Spleen (tissue), 11 donors: Measurements from ENCODE around the gene ZBTB7B. TPM values are rescaled to one million over a fixed set of nuclear protein-coding genes. Genes with fewer than 3 reads are reported as not detected.

ENCODE experiments used
- DNase-seq: peaks from one replicate; pipeline ENCODE4 v3.0.0-alpha.2; 2020
- H3K27ac ChIP-seq, 8 donors: fragments of 200-600 bp; sonication (generic) in 7 of 8; 1 replicate in 4 of 8; 2 replicates in 4 of 8; pipeline versions ENCODE4 v1.5.0 to v1.8.0; 2016 to 2021; ENCODE audit warnings: inconsistent platforms in 4 of 8, mild to moderate bottlenecking in 4 of 8, moderate library complexity in 1 of 8
- H3K27me3 ChIP-seq, 7 donors: fragments of 200-600 bp; sonication (generic) in 6 of 7; replicated peaks in 1 of 7; 1 replicate in 4 of 7; 2 replicates in 3 of 7; pipeline versions ENCODE4 v1.5.0 to v1.8.0; 2016 to 2021; ENCODE audit warnings: inconsistent platforms in 3 of 7, mild to moderate bottlenecking in 1 of 7
- H3K36me3 ChIP-seq, 6 donors: fragments of 200-600 bp; sonication (generic) in 5 of 6; 1 replicate in 4 of 6; 2 replicates in 2 of 6; pipeline versions ENCODE4 v1.5.0 to v1.8.0; 2016 to 2021; ENCODE audit warnings: inconsistent platforms in 2 of 6
- H3K4me1 ChIP-seq, 6 donors: fragments of 200-600 bp; sonication (generic) in 5 of 6; 1 replicate in 3 of 6; 2 replicates in 3 of 6; pipeline versions ENCODE4 v1.5.0 to v1.8.0; 2016 to 2021; ENCODE audit warnings: inconsistent platforms in 3 of 6
- H3K4me3 ChIP-seq, 8 donors: fragments of 200-600 bp; sonication (generic) in 7 of 8; 1 replicate in 4 of 8; 2 replicates in 4 of 8; pipeline versions ENCODE4 v1.5.0 to v1.8.0; 2016 to 2021; ENCODE audit warnings: inconsistent platforms in 4 of 8, mild to moderate bottlenecking in 4 of 8, moderate library complexity in 2 of 8
- H3K9me3 ChIP-seq, 8 donors: fragments of 200-600 bp; sonication (generic) in 7 of 8; 1 replicate in 4 of 8; 2 replicates in 4 of 8; pipeline versions ENCODE4 v1.5.0 to v1.8.0; 2016 to 2021; ENCODE audit warnings: inconsistent platforms in 4 of 8
- POLR2A ChIP-seq, 3 donors: fragments of 450-650 bp; IDR thresholded peaks; one replicate each; pipeline ENCODE4 v1.5.1; 2017; ENCODE audit warnings: antibody characterized with exemption in 3 of 3, mild to moderate bottlenecking in 1 of 3
- POLR2AphosphoS5 ChIP-seq, 3 donors: sonication (generic); formaldehyde crosslinking; IDR thresholded peaks; one replicate each; pipeline ENCODE4 v1.5.1; 2017; ENCODE audit warnings: antibody characterized with exemption in 3 of 3
- WGBS, 5 donors: extraction: QIAGEN DNeasy Blood & Tissue Kit in 3 of 5; methylation state at CpG; one replicate each; pipeline versions ENCODE4 v1.1.5 to v1.1.7; 2013 to 2018; 5-methylcytosine and 5-hydroxymethylcytosine counted together
- intact Hi-C: fragments of 100-400 bp; cut with DNase I; formaldehyde crosslinking; loops from one replicate; pipeline ENCODE4 v1.15.0; 2023; ENCODE audit warnings: low total_unique reads
- polyA plus RNA-seq, 3 donors: library from polyadenylated mRNA; stranded (reverse); fragments of 200-250 nt; gene quantifications; one replicate each; pipeline ENCODE4 v1.2.1, GENCODE V29; 2013
- total RNA-seq, 7 donors: library from RNA; depleted of rRNA in 3 of 7; stranded (reverse); fragments of >200 nt in 3 of 7; fragmentation: NEBNext Ultra II Directional in 4 of 7; extraction: Animal tissue kit (Norgen Biotek cat#: 25700) in 4 of 7; gene quantifications; one replicate each; pipeline versions ENCODE4 v1.1.0 to v1.2.1, GENCODE V29; 2016 to 2021
- TF ChIP-seq, protein P1 (sequence below), 11 experiments: fragments of 200-600 bp in 7 of 11; fragments of 450-650 bp in 4 of 11; sonication (generic) in 4 of 11; IDR thresholded peaks in 8 of 11; conservative IDR thresholded peaks in 3 of 11; 1 replicate in 7 of 11; 2 replicates in 4 of 11; pipeline versions ENCODE4 v1.4.0 to v1.8.0; 2016 to 2021; ENCODE audit warnings: antibody characterized with exemption in 11 of 11, inconsistent platforms in 4 of 11, mild to moderate bottlenecking in 1 of 11
- donor health status: healthy with polysubstance abuse.
- donor health status: DM: no; HTN: no; CAD: no; lungs with moderate emphysema.
- donor health status: DM: no; HTN: no; CAD: no.
- donor health status: Bipolar disorder and iron deficiency.
- donor health status: healthy.
- donor health status: DM: no; HTN: no; CAD: no.
- donor health status: DM: yes; HTN: yes; CAD: no.

Gene ZBTB7B
- total and polyA plus RNA-seq, 10 donors, result 11.1 to 88.9 (median 57.5) TPM

DNA sequence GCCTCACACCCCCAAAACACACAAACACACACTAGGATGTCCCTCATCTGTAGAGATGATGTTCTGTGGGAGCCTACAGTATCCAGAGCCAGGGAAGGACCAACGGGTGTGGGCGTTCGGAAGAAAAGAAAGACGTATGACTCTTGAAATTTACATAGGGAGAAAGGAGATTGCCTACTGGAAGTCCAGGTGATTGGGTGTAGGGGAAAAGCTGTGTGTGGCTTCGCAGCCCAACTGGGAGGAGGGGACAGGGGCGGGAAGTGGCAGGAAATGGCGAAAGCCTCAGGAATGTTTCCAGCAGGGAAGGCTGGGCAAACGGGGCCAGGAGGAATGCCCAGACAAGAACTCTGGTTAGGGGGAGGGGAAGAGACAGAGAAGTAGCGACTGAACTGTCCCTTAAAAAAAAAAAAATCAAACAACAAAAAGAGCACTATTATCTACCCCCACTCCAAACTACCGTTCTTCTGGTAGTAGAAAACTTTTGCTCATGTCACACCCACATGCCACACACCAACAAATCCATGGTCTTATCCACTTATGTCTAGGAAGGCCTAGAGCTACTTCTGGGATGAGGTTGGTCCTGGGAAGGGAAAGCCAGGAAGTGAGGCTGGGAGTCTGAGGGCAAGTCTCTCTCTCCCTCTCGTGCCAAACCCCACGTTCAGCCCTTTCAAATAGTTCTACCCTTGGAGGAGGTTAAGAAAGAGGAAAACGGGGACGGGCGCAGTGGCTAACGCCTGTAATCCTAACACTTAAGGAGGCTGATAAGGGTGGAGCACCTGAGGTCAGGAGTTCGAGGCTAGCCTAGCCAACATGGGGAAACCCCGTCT, 29.9 kb upstream of the ZBTB7B start:
- peaks cover 0 to 30% (median 12%) of the 10 kb centered on the region in 6 donors for H3K36me3 ChIP-seq
- H3K27me3 ChIP-seq, result no peaks in the 10 kb centered on the region
- DNase-seq, result peak; percentile 79
- peaks cover 35 to 87% (median 68%) of the 10 kb centered on the region in 6 donors for H3K4me1 ChIP-seq
- H3K9me3 ChIP-seq, result no peaks in the 10 kb centered on the region
- peak overlapping the region; percentile 43 to 81 (median 64) for H3K4me3 ChIP-seq
- peak overlapping the region; percentile 88 to 100 (median 98) for H3K27ac ChIP-seq
- intact Hi-C loops, result no loop called here
- 41 to 64% (median 51%) methylated on average over 18 of the region's 18 CpGs for WGBS, 5 donors
- TF ChIP-seq POLR2AphosphoS5 (IDR thresholded peaks at IDR 0.05), result peak in 2 of 3 donors; percentile 64 to 74
- TF ChIP-seq, protein P1, sequence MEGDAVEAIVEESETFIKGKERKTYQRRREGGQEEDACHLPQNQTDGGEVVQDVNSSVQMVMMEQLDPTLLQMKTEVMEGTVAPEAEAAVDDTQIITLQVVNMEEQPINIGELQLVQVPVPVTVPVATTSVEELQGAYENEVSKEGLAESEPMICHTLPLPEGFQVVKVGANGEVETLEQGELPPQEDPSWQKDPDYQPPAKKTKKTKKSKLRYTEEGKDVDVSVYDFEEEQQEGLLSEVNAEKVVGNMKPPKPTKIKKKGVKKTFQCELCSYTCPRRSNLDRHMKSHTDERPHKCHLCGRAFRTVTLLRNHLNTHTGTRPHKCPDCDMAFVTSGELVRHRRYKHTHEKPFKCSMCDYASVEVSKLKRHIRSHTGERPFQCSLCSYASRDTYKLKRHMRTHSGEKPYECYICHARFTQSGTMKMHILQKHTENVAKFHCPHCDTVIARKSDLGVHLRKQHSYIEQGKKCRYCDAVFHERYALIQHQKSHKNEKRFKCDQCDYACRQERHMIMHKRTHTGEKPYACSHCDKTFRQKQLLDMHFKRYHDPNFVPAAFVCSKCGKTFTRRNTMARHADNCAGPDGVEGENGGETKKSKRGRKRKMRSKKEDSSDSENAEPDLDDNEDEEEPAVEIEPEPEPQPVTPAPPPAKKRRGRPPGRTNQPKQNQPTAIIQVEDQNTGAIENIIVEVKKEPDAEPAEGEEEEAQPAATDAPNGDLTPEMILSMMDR (IDR thresholded peaks at IDR 0.05 in 8 of 11, conservative IDR thresholded peaks at IDR 0.05 in 3 of 11), result no peak

DNA sequence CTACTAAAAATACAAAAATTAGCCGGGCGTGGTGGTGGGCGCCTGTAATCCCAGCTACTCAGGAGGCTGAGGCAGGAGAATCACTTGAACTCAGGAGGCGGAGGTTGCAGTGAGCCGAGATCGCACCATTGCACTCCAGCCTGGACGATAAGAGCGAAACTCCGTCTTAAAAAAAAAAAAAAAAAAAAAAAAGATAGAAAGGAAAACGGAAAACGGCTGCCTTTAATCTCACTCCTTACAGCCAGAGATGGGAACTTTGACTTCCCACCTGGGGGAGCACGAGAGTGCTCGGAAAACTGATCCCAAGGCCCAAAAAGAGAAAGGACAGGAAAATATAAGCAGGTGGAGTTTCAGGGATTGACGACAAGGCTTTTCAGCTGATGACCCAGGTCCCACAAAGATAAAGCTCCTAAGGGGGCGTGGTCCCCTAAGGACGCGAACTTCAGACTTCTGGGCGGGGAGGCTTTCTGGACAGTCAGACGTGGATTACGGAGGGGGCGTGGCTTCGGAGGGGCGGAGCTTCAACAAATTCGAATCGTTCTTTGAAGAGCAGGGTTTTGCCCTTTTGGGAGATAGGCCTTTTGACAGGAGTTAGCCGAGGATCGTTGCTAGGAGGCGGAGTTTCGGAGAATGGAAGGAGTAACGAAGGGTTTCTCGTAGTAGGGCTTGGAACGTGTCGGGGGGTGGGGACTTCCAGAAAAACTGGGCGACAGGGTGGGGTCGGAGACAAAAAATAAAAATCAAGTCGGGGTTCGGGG, 29.1 kb upstream of the ZBTB7B start:
- WGBS, 5 donors, result 5 to 7% (median 6%) methylated on average over 37 of the region's 37 CpGs
- peak; percentile 97 for DNase-seq
- Histone ChIP-seq H3K27me3 (no peaks in the 10 kb centered on the region), H3K4me1 (peaks cover 33 to 83% (median 60%) of the 10 kb centered on the region in 6 donors), H3K4me3 (peak overlapping the region; percentile 43 to 81 (median 64)), H3K9me3 (no peaks in the 10 kb centered on the region), H3K36me3 (peaks cover 0 to 27% (median 4%) of the 10 kb centered on the region in 6 donors), H3K27ac (peak overlapping the region; percentile 88 to 100 (median 98))
- intact Hi-C loops, result no loop called here
- TF ChIP-seq POLR2A (IDR thresholded peaks at IDR 0.05) (no peak), POLR2AphosphoS5 (IDR thresholded peaks at IDR 0.05) (peak in 2 of 3 donors; percentile 17 to 78)
- TF ChIP-seq, protein P1 (IDR thresholded peaks at IDR 0.05 in 8 of 11, conservative IDR thresholded peaks at IDR 0.05 in 3 of 11), result peak in 3 of 11 experiments; percentile 11 to 15 (median 14)

DNA sequence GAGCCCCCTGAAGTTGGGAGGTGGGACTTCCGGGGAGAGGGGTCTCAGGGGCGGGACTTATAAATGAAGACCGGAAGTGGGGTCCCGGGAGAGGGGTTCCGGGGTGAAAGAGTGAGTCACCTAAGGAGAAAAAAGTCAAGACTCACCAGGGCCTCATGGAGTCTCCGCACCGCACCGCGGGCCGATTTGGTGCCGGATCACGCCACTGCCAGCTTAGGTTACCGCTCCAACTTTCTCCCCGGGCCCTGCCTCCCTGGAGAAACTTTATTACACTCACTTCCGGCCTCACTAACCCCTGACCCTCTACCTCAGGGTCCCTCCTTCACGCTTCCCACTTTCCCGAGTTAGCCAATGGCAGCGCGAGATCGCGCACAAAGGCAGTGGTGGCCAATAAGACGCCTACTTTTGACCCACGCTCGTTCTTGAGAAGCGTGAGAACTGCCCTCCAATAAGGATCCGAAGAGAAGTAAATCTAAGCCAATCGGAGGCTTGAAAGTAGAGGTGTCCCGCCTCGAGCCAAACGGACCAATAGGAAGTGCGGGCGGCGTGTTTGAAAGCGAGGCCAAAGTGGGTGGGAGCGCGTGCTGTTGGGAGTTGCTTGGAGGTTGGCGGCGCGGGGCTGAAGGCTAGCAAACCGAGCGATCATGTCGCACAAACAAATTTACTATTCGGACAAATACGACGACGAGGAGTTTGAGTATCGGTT, 28.3 kb upstream of the ZBTB7B start, which contains the start of gene CKS1B:
Gene CKS1B, plus strand, starts transcription at position 580 of the 706 bp plus-strand sequence. Its CDS starts 65 bp downstream, at position 645.
- 0 to 1% (median 0%) methylated on average over 47 of the region's 47 CpGs for WGBS, 5 donors
- Histone ChIP-seq H3K27ac (peak within 1 kb of the TSS; percentile 88 to 100 (median 98)), H3K9me3 (no peaks in the 10 kb centered on the region), H3K4me3 (peak within 1 kb of the TSS; percentile 43 to 81 (median 64)), H3K36me3 (peaks cover 0 to 23% (median under 1%) of the 10 kb centered on the region in 6 donors), H3K27me3 (no peaks in the 10 kb centered on the region), H3K4me1 (peaks cover 29 to 76% (median 53%) of the 10 kb centered on the region in 6 donors)
- DNase-seq, result peak; percentile 96
- intact Hi-C loops, result no loop called here
- TF ChIP-seq POLR2AphosphoS5 (IDR thresholded peaks at IDR 0.05) (peak; percentile 83 to 93 (median 90)), POLR2A (IDR thresholded peaks at IDR 0.05) (peak in 1 of 3 donors; percentile 46)
- TF ChIP-seq, protein P1 (IDR thresholded peaks at IDR 0.05 in 8 of 11, conservative IDR thresholded peaks at IDR 0.05 in 3 of 11), result peak in 2 of 11 experiments; percentile 9 to 40
